SJSA1 (cell line): ENCODE results near the gene CEP20. TPM values are rescaled to one million over a fixed set of nuclear protein-coding genes. Genes with fewer than 3 reads are reported as not detected.

Experiments used
- DNase-seq, 2 experiments: peaks; one replicate each; pipeline ENCODE4 v3.0.0-alpha.2; 2015 to 2020; ENCODE audit warnings: low spot score in 2 of 2, low read depth in 1 of 2
- H3K27ac ChIP-seq: fragments of 250-450 bp; sonication (Bioruptor Pico); 2 replicates; pipeline ENCODE4 v1.5.1; 2020; ENCODE audit warnings: mild to moderate bottlenecking, moderate library complexity
- H3K27me3 ChIP-seq: fragments of 250-450 bp; sonication (Bioruptor Pico); replicated peaks from 2 replicates; pipeline ENCODE4 v1.5.1; 2020; ENCODE audit warnings: mild to moderate bottlenecking, moderate library complexity
- H3K36me3 ChIP-seq: fragments of 250-450 bp; sonication (Bioruptor Pico); 2 replicates; pipeline ENCODE4 v1.5.1; 2020; ENCODE audit warnings: mild to moderate bottlenecking
- H3K4me1 ChIP-seq: fragments of 250-450 bp; sonication (Bioruptor Pico); replicated peaks from 2 replicates; pipeline ENCODE4 v1.6.1; 2021; ENCODE audit warnings: mild to moderate bottlenecking
- H3K4me3 ChIP-seq: fragments of 250-450 bp; sonication (Bioruptor Pico); 2 replicates; pipeline ENCODE4 v1.5.1; 2020; ENCODE audit warnings: mild to moderate bottlenecking
- H3K9me3 ChIP-seq: fragments of 250-450 bp; sonication (Bioruptor Pico); replicated peaks from 2 replicates; pipeline ENCODE4 v1.5.1; 2020; ENCODE audit warnings: mild to moderate bottlenecking
- total RNA-seq: library from RNA; depleted of rRNA; stranded (reverse); fragments of >200 nt; shearing (Covaris generic); gene quantifications from 2 replicates; pipeline ENCODE4 v1.2.3, GENCODE V29; 2014

The CEP20 gene
- total RNA-seq, 1 experiment from 2014 or later, result 150 TPM

DNA sequence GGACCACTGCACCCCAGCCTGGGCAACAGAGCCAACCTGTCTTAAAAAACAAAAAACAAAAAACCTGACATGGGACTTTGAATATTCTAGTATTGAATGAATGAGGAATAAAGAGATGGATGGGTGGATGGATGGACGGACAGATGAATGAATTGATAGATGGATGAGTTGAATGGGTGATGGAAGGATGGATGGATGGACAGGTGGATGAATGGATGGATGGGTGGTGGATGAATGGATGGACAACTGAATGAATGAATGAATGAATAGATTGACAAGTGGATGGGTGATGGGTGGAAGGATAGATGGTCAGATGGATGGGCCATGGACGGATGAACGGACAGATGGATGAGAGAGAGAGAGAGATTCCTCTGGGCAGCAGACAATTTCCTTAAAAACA, 22.8 kb upstream of the CEP20 start:
- H3K9me3 ChIP-seq, result no peaks in the 10 kb centered on the region
- H3K4me3 ChIP-seq, result no peak overlapping the region
- H3K36me3 ChIP-seq, result no peaks in the 10 kb centered on the region
- no peaks in the 10 kb centered on the region for H3K27me3 ChIP-seq
- H3K27ac ChIP-seq, result no peak overlapping the region
- no peak for DNase-seq
- peaks cover 9% of the 10 kb centered on the region; the same call in 1 of the 2 replicates for H3K4me1 ChIP-seq

DNA sequence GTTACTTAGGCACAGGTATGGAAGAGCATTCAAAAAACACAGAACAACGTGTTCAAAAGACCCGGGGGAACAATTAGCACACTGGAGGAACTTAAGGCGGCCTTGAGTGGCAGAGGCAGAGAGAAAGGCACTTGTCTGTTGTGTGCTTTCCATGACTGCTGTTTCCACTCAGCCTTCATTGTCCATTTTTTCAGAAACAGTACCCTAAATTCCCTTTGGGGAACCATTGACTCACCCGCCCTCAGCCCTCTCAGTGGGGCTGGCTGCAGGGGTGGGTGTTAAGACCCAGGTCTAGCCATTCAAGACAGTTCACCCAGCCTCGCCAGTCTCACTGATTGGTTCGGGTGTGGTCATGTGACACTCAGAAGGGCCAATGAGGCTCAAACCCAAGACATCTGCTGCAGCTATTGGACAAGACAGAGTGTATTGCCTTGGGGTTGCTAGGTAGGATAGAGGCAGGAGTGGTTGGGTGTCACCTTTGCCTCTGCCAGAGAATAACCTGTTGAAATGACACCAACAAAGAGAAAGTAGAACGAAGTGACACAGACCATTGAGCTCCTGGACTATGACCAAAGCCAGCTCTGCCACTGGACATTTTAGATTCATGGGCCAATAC, 19.6 kb upstream of the CEP20 start:
- DNase-seq, result peak in 1 of 2 experiments; percentile 10
- H3K4me1 ChIP-seq, result peaks cover 9% of the 10 kb centered on the region; the same call in 1 of the 2 replicates
- no peak overlapping the region for H3K27ac ChIP-seq
- no peaks in the 10 kb centered on the region for H3K9me3 ChIP-seq
- H3K36me3 ChIP-seq, result no peaks in the 10 kb centered on the region
- no peaks in the 10 kb centered on the region for H3K27me3 ChIP-seq
- H3K4me3 ChIP-seq, result no peak overlapping the region

DNA sequence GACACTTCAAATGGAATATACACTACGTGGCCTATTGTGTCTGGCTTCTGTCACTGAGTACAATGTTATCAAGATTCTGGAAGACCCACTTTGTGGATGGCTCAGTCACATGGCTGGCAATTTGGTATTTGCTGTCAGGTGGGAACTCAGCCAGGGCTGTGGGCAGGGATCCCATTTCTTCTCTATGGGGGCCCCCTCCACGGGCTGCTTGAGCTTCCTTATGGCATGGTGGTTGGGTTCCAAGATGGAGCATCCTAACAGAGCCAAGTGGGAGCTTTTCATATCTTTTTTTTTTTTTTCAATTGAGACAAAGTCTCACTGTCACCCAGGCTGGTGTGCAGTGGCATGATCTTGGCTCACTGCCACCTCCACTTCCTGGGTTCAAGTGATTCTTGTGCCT, 18.0 kb upstream of the CEP20 start:
- no peak for DNase-seq
- no peak overlapping the region for H3K4me3 ChIP-seq
- H3K36me3 ChIP-seq, result no peaks in the 10 kb centered on the region
- no peaks in the 10 kb centered on the region for H3K9me3 ChIP-seq
- H3K27me3 ChIP-seq, result no peaks in the 10 kb centered on the region
- H3K4me1 ChIP-seq, result no peaks in the 10 kb centered on the region
- H3K27ac ChIP-seq, result no peak overlapping the region

DNA sequence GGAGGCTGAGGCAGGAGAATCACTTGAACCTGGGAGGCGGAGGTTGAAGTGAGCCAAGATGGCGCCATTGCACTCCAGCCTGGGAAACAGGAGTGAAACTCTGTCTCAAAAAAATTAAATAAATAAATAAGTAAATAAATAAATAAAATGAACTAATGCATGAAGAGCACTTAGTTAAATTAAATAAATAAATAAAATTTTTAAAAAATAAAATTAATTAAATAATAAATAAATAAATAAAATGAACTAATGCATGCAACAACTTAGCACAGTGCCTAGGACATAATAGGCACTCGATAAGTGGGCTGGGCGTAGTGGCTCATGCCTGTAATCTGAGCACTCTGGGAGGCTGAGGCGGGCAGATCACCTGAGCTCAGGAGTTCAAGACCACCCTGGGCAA, 15.6 kb upstream of the CEP20 start:
- Histone ChIP-seq H3K27ac (no peak overlapping the region), H3K4me1 (peaks cover 9% of the 10 kb centered on the region), H3K9me3 (no peaks in the 10 kb centered on the region), H3K4me3 (no peak overlapping the region), H3K36me3 (no peaks in the 10 kb centered on the region), H3K27me3 (no peaks in the 10 kb centered on the region)
- DNase-seq, result no peak

DNA sequence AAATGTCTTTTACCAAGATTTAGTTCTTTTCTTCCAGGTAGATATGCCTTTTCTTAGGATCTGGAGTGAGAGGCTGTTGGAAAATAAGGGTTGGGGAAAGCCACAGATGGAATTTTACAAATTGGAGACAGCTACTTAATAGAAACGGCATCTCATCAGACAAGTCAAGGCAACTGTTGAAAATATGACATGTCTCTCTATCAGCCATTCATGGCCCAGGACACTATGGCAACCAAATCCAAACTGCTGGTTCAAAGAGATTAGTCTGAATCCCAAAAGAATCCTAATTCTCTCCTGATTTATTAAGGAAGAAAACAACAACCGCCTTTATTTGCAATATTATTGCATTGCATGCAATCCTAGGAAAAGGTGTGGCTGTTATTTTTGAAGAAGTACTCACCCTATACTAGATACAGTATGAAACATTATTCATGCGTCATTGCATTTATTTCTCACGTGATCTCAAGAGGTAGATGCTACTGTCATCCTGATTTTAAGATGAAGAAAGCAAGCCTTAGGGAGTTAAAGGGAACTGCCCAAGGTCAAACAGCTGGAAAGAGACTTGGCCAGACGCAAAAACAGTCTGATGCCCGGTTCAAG, 12.6 kb upstream of the CEP20 start:
- Histone ChIP-seq H3K27me3 (no peaks in the 10 kb centered on the region), H3K27ac (no peak overlapping the region)
- no peak for DNase-seq

DNA sequence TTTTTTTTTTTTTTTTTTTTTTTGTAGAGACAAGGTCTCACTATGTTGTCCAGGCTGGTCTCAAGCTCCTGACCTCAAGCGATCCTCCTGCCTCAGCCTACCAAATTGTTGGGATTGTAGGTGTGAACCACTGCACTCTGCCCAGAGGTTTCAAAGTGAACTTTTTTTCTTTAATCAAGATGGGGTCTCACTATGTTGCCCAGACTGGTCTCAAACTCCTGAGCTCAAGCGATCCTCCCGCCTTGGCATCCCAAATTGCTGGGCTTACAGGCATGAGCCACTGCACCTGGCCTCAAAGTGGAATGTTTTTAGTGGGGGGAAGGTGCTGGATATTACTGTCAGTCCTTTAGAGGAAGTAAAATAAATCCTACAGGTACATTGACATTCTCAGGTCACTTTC, 12.0 kb upstream of the CEP20 start:
- DNase-seq, result no peak
- H3K27ac ChIP-seq, result no peak overlapping the region

More for the DNA sequence above, 12.6 kb upstream of the CEP20 start:
- Histone ChIP-seq H3K4me1 (peaks cover 11% of the 10 kb centered on the region), H3K9me3 (no peaks in the 10 kb centered on the region), H3K4me3 (no peak overlapping the region), H3K36me3 (no peaks in the 10 kb centered on the region)

DNA sequence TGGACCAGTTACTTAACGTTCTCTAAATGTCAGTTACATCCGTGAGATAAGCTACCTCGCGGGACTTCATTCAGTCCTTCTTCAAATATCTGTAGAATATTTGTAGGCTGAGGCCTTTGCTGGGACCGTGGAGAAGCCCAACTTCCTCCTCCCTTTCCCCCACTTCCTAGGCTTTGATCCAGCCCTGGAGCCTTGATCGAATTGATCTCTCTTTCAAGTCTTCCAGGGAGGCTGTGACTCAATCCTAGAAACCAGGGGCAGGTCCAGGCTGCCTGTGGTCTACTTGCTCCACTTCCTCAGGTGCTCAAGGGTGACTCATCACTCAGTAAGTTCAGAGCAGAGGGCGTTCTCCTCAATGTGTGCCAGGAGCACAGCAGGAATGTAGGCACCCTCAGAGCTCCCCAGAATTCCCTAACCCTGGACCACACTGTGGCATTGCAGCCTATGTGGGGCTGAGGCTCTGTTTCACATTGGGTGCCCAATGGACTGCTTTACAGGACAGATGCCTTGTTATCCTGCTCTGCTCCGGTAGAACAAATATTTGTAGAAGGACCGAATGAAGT, 11.2 kb upstream of the CEP20 start:
- H3K4me3 ChIP-seq, result no peak overlapping the region
- peak; percentile 40 to 62 for DNase-seq
- H3K4me1 ChIP-seq, result peaks cover 11% of the 10 kb centered on the region
- H3K36me3 ChIP-seq, result no peaks in the 10 kb centered on the region
- no peak overlapping the region for H3K27ac ChIP-seq
- H3K27me3 ChIP-seq, result no peaks in the 10 kb centered on the region
- H3K9me3 ChIP-seq, result no peaks in the 10 kb centered on the region

More for the DNA sequence above, 12.0 kb upstream of the CEP20 start:
- Histone ChIP-seq H3K36me3 (no peaks in the 10 kb centered on the region), H3K27me3 (no peaks in the 10 kb centered on the region), H3K4me3 (no peak overlapping the region), H3K4me1 (peaks cover 11% of the 10 kb centered on the region), H3K9me3 (no peaks in the 10 kb centered on the region)

DNA sequence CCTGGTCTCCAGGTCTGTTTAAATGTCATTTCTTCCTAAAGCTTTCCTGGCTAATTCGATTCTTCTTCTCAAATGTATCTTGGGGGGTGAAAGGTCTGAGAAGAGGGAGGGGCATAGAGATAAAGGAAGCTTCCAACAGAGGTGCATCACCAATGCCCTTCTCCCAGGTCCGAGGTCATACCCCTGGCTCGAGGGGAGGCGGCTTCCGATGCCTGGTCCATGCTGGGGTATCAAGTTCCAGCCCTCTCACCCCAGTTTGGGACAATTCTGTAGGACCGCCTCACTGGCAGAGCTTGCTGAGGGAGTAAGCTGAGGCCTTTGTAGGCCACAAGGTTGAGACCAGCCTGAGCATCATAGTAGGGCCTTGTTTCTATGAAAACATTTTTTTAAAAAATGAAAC, 10.3 kb upstream of the CEP20 start:
- Histone ChIP-seq H3K9me3 (no peaks in the 10 kb centered on the region), H3K36me3 (no peaks in the 10 kb centered on the region), H3K4me1 (peaks cover 11% of the 10 kb centered on the region), H3K4me3 (no peak overlapping the region), H3K27ac (no peak overlapping the region), H3K27me3 (no peaks in the 10 kb centered on the region)
- no peak for DNase-seq

DNA sequence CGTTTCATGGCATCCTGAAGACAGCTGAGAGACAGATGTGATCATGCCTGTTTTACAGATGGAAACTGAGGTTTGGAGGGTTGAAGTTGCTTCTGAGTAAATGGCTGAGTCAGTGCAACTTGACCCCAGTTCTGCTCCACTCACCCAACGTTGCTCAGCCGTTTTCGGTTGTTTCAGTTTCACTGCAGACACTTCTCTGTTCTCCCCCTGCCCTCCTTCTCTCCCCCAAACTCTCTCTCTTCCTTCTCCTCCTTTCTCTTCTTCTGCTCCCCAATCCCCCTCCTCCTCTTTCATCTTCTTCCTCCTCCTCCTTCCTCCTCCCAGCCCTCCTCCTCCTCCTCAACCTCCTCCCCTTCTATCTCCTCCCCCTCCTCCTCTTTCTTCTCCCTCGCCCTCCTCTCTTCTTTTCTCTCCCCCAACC, 9.4 kb upstream of the CEP20 start:
- no peak for DNase-seq
- Histone ChIP-seq H3K27ac (no peak overlapping the region), H3K4me1 (peaks cover 11% of the 10 kb centered on the region), H3K4me3 (no peak overlapping the region), H3K27me3 (no peaks in the 10 kb centered on the region), H3K36me3 (no peaks in the 10 kb centered on the region), H3K9me3 (no peaks in the 10 kb centered on the region)

DNA sequence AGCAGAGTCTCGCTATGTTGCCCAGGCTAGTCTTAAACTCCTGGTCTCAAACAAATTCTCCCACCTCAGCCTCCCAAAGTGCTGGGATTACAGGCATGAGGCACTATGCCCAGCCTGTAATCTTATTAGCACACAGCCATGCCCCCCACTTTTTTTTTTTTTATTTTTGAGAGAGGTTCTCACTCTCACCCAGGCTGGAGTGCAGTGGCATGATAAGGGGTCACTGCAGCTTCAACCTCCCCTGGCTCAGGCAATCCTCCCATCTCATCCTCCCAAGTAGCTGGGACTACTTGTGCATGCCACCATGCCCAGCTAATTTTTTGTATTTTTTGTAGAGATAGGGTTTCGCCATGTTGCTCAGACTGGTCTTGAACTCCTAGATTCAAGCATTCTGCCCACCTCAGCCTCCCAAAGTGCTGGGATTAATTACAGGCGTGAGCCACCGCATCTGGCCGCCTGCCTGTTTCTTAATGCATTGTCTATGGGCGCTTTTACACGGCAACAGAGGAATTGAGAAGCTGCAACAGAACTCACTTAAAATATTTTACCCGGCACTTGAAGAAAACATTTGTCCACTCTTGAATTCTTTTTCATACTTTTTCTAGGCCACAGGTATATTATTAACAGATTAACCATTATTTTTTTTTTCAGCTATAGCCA, 8.8 kb upstream of the CEP20 start:
- Histone ChIP-seq H3K36me3 (no peaks in the 10 kb centered on the region), H3K27me3 (no peaks in the 10 kb centered on the region), H3K9me3 (no peaks in the 10 kb centered on the region), H3K4me3 (no peak overlapping the region), H3K4me1 (peaks cover 11% of the 10 kb centered on the region), H3K27ac (no peak overlapping the region)
- DNase-seq, result no peak

DNA sequence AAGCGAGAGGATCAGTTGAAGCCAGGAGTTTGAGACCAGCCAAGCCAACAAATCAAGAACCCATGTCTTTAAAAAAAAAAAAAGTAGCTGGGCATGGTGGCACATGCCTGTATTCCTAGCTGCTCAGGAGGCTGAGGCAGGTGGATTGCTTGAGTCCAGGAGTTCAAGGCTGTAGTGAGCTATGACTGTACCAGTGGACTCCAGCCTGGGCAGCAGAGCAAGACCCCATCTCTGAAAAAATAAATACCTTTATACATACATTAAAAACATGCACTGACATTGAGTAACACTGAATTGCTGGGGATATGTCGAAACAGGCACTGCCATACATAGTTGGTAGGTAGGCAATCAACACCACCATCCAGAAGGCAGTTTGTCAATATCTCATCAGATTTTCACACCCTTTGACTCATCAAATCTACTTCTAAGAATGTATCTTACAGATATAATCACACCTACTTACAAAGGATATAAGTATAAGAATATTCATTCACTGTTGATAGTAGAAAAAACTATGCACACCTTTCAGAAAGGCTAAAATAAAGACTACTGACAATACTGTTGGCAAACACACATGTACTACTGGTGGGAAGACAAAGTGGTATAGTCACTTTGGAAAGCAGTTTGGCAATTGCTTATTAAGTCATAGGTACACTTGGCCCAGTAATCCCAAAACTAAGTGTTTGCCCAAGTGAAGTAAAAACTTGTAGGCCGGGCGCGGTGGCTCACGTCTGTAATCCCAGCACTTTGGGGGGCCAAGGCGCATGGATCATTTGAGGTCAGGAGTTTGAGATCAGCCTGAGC, 6.4 kb upstream of the CEP20 start:
- no peak for DNase-seq
- Histone ChIP-seq H3K27me3 (no peaks in the 10 kb centered on the region), H3K27ac (no peak overlapping the region), H3K4me3 (no peak overlapping the region), H3K4me1 (peaks cover 10% of the 10 kb centered on the region), H3K36me3 (no peaks in the 10 kb centered on the region), H3K9me3 (no peaks in the 10 kb centered on the region)

DNA sequence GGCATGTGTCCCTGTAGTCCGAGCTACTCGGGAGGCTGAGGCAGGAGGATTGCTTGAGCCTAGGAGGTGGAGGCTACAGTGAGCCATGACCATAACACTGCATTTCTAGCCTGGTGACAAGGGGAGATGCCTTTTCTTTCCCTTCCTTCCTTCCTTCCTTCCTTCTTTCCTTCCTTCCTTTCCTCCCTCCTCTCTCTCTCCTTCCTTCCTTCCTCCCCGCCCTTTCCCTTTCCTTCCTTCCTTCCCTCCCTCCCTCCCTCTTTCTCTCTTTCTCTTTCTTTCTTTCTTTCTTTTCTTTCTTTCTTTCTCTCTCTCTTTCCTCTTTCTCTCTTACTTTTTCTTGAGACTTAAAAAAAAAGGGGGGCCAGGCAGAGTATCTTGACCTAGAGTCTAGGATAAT, 3.1 kb upstream of the CEP20 start:
- peaks cover 12% of the 10 kb centered on the region for H3K36me3 ChIP-seq
- no peak for DNase-seq

DNA sequence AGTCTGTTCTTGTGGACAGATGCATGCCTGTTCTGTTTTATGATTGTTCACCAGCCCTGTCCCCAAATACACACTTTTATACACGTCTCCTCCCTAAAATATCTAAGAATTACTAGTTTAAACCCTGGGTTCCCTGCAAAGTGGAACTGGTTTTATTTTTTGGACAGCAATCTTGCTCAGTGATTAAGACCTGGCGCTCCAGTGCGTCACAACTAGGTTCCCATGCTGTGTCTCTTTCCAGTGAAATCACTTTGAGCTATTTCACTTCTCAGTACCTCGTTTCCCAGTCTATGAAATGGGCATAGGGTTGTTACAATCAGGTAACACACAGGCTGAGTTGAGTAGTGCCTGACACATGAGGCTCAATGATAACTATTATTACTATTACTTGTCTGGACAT, 1.1 kb downstream of the CEP20 start:
- no peak for DNase-seq
- peak overlapping the region; percentile 72 for H3K4me3 ChIP-seq
- no peaks in the 10 kb centered on the region for H3K27me3 ChIP-seq
- H3K36me3 ChIP-seq, result peaks cover 39% of the 10 kb centered on the region
- H3K9me3 ChIP-seq, result no peaks in the 10 kb centered on the region
- H3K27ac ChIP-seq, result 0 out of 2 replicates have a peak overlapping the region, but pooled peaks have one; percentile 16
- H3K4me1 ChIP-seq, result peaks cover 14% of the 10 kb centered on the region

More for the DNA sequence above, 3.1 kb upstream of the CEP20 start:
- H3K9me3 ChIP-seq, result no peaks in the 10 kb centered on the region
- H3K4me1 ChIP-seq, result peaks cover 14% of the 10 kb centered on the region
- H3K27me3 ChIP-seq, result no peaks in the 10 kb centered on the region
- no peak overlapping the region for H3K27ac ChIP-seq
- H3K4me3 ChIP-seq, result no peak overlapping the region
